HL-60 (cell line): Measurements from ENCODE around the gene CCDC182.

ENCODE experiments used
- DNase-seq, 2 experiments: peaks; one replicate each; pipeline ENCODE4 v3.0.0-alpha.2; 2010 to 2020; ENCODE audit warnings: low read depth in 1 of 2, low spot score in 1 of 2
- H3K27ac ChIP-seq: fragments of 250-450 bp; sonication (Bioruptor Pico); replicated peaks from 2 replicates; pipeline ENCODE4 v1.5.1; 2020; ENCODE audit warnings: mild to moderate bottlenecking, moderate library complexity
- H3K27me3 ChIP-seq: fragments of 250-450 bp; sonication (Bioruptor Pico); 2 replicates; pipeline ENCODE4 v1.5.1; 2021; ENCODE audit warnings: mild to moderate bottlenecking, moderate library complexity; ENCODE audit not compliant: insufficient read depth, poor library complexity, severe bottlenecking
- H3K4me3 ChIP-seq: replicated peaks from 2 replicates; pipeline ENCODE4 v1.5.1; 2011; ENCODE audit warnings: mild to moderate bottlenecking, control low read depth, low read length; ENCODE audit not compliant: insufficient read depth
- CTCF ChIP-seq: IDR thresholded peaks from one replicate; pipeline ENCODE4 v1.5.1; 2011; ENCODE audit warnings: low read length, control low read depth, inconsistent platforms; ENCODE audit not compliant: insufficient read depth
- GABPA ChIP-seq: IDR thresholded peaks from 2 replicates; pipeline ENCODE4 v1.6.1; 2012; ENCODE audit warnings: low read depth
- POLR2AphosphoS5 ChIP-seq: IDR thresholded peaks from 2 replicates; pipeline ENCODE4 v1.6.1; 2012; ENCODE audit warnings: low read depth
- SPI1 ChIP-seq: IDR thresholded peaks from 2 replicates; pipeline ENCODE4 v1.6.1; 2012; ENCODE audit warnings: low read depth, mild to moderate bottlenecking, borderline replicate concordance
- TF ChIP-seq, protein P1 (sequence below): IDR thresholded peaks from 2 replicates; pipeline ENCODE4 v1.6.1; 2012; ENCODE audit warnings: low read depth; ENCODE audit not compliant: insufficient replicate concordance

The CCDC182 gene

DNA sequence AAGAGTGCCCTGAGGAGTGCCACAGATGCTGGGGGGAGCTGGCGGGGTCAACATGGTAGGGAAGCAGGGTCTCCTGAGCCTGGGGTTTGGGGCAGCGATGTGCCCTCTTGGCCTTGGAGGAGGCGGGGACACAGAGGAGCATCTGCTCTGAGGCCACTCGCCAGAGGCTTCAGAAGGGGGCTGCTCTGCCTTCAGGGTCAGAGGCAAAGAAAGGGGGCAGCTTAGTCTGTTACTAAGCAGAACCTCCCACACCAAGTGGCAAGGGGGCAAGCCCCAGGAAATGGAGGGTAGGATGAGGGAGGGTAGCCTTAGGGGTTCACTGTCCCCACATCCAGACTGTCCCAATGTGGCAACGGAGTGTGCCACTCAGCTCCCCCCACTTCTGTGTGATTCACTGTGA, 18.3 kb downstream of the CCDC182 start:
- Histone ChIP-seq H3K4me3 (no peak overlapping the region), H3K27me3 (no peaks in the 10 kb centered on the region), H3K27ac (no peak overlapping the region)
- no peak for DNase-seq
- no peak for TF ChIP-seq POLR2AphosphoS5
- no peak for TF ChIP-seq SPI1
- no peak for TF ChIP-seq CTCF
- no peak for TF ChIP-seq GABPA
- TF ChIP-seq, protein P1, sequence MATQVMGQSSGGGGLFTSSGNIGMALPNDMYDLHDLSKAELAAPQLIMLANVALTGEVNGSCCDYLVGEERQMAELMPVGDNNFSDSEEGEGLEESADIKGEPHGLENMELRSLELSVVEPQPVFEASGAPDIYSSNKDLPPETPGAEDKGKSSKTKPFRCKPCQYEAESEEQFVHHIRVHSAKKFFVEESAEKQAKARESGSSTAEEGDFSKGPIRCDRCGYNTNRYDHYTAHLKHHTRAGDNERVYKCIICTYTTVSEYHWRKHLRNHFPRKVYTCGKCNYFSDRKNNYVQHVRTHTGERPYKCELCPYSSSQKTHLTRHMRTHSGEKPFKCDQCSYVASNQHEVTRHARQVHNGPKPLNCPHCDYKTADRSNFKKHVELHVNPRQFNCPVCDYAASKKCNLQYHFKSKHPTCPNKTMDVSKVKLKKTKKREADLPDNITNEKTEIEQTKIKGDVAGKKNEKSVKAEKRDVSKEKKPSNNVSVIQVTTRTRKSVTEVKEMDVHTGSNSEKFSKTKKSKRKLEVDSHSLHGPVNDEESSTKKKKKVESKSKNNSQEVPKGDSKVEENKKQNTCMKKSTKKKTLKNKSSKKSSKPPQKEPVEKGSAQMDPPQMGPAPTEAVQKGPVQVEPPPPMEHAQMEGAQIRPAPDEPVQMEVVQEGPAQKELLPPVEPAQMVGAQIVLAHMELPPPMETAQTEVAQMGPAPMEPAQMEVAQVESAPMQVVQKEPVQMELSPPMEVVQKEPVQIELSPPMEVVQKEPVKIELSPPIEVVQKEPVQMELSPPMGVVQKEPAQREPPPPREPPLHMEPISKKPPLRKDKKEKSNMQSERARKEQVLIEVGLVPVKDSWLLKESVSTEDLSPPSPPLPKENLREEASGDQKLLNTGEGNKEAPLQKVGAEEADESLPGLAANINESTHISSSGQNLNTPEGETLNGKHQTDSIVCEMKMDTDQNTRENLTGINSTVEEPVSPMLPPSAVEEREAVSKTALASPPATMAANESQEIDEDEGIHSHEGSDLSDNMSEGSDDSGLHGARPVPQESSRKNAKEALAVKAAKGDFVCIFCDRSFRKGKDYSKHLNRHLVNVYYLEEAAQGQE = no peak

DNA sequence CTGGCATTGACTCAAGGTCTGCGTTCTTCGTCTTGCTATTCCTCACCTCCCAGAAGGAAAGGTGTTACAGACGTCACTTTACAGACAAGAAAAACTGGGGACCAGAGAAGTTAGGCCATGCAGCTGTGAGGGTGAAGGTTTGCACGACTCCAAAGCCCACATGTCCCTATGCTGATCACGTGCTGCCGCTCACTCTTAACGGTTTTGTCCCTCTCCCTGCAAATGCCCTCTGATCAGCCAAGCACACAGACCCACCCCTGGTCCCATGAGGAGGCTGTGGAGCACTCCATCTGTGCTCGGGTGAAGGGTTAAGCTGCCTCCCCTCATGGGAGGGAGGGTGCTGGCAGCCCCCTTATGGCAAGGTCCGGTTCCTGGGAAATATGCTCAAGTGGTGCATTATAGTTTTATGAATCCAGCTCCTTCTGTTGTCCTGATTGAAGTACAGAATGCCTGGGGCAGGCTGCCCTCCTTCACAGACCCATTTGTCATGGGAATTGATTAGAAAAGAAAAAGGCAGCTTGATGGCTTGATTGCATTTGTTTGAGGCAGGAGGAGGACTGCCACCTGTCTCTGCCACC, 18.8 kb downstream of the CCDC182 start:
- DNase-seq = no peak
- no peak overlapping the region for H3K27ac ChIP-seq

DNA sequence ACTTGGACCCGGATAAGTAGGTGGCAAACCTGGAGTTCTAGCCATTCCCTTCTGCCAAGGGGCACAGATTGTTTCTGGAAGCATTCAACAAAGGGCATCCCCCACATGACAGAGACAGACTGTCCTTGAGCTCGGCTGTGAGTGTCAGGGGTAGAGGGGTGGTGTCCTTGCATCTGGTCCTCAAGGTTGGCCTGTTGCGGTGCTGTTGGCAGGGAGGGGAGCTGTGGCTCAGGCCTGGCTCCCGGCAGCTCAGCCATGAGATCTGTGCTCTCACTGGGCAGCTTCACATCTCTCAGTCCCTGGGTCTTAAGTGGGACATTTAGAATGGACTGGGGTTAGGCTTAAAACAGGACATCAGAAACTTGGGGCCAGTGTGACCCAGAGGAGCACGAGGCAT, 20.4 kb downstream of the CCDC182 start:
- Histone ChIP-seq H3K27me3 (no peaks in the 10 kb centered on the region), H3K27ac (no peak overlapping the region), H3K4me3 (no peak overlapping the region)
- TF ChIP-seq CTCF (no peak), POLR2AphosphoS5 (no peak), SPI1 (no peak), GABPA (no peak)
- TF ChIP-seq, protein P1 = no peak
- no peak for DNase-seq

More for the DNA sequence above, 18.8 kb downstream of the CCDC182 start:
- H3K27me3 ChIP-seq = no peaks in the 10 kb centered on the region
- H3K4me3 ChIP-seq = no peak overlapping the region
- TF ChIP-seq POLR2AphosphoS5 = no peak
- TF ChIP-seq, protein P1 = no peak
- no peak for TF ChIP-seq CTCF
- TF ChIP-seq GABPA = no peak
- TF ChIP-seq SPI1 = no peak
